ENCODE results near the gene THSD4. TPM values are rescaled to one million over a fixed set of nuclear protein-coding genes. Genes with fewer than 3 reads are reported as not detected.

Gene THSD4
- total RNA-seq, 2 experiments from 2014 or later: not detected

DNA sequence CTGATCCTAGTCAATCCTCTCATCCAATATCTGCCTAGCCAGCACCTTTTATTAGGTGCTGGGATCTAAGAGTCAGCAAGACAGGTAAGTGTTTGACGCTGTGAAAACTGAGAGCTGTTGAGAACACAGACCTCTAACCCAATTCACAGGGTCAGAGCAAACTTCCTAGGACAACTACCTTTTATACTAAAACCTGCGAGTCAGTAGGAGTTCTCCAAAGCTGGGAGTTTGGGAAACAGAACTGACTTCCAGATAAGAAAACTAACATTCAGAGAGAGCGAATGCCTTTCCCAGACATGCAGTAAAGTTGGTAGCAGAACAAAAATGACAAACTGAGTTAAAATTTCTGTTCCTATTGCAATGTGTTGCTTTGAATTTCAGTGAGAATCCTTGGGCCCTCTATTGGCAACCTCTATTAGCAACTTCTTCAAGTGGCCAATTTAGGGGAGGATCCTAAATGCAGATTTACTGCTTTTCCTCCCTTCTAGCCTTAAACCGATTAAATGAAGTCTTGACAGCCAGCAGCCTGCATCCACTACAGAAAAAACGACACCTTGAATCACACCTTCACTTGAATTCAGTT is 706.4 kb downstream of the THSD4 start:
- no peaks in the 10 kb centered on the region for H3K27me3 Mint-ChIP-seq
- no peak overlapping the region for H3K27ac Mint-ChIP-seq
- peaks cover 43% of the 10 kb centered on the region for H3K36me3 Mint-ChIP-seq (ENCODE audit: low read depth)
- DNase-seq: no peak
- CTCF ChIA-PET: no interaction called here
- POLR2A ChIA-PET: no interaction called here
- peaks cover 41% of the 10 kb centered on the region for H3K9me3 Mint-ChIP-seq
- TF ChIP-seq, protein P1, sequence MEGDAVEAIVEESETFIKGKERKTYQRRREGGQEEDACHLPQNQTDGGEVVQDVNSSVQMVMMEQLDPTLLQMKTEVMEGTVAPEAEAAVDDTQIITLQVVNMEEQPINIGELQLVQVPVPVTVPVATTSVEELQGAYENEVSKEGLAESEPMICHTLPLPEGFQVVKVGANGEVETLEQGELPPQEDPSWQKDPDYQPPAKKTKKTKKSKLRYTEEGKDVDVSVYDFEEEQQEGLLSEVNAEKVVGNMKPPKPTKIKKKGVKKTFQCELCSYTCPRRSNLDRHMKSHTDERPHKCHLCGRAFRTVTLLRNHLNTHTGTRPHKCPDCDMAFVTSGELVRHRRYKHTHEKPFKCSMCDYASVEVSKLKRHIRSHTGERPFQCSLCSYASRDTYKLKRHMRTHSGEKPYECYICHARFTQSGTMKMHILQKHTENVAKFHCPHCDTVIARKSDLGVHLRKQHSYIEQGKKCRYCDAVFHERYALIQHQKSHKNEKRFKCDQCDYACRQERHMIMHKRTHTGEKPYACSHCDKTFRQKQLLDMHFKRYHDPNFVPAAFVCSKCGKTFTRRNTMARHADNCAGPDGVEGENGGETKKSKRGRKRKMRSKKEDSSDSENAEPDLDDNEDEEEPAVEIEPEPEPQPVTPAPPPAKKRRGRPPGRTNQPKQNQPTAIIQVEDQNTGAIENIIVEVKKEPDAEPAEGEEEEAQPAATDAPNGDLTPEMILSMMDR (IDR thresholded peaks at IDR 0.05): no peak
- no peaks in the 10 kb centered on the region for H3K4me1 Mint-ChIP-seq (ENCODE audit: low read depth)
- no peak for ATAC-seq
- intact Hi-C loops (cut with micrococcal nuclease): no loop called here
- H3K4me3 Mint-ChIP-seq: no peak overlapping the region

DNA sequence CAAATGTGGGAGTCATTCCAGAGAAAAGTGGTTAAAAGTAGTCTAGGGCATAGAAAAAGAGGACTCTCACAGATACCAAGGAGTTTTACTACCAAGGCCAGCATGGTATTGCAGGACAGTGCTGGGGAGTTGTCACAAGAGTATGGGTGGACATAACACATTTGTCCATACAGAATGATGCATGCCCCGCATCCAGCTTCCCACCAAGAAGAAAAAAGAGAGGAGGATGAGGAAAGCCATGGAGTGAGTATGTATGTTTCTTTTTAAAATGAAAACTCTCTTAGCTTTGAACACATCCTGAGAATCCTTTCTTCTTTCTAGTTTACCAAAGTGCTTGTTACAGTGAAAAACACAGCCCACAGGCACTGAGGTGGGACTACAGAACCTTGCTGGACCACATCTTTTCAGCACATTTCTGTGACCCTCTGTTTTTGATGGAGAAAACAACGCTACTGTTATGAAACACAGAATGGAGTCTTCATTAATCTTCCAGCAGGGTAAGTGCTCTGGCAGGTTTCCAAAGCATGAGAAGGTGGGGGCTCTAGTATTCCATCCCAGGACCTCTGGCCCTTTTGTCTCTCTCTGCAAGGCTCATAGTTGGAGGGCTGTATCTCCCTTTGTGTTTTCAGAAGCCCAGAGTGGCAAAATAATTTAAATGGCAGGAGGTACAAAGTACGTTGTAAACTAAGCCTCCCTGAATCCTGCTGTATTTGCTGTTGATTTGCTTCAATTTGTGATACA is 707.8 kb downstream of the THSD4 start:
- H3K9me3 Mint-ChIP-seq: peaks cover 38% of the 10 kb centered on the region

DNA sequence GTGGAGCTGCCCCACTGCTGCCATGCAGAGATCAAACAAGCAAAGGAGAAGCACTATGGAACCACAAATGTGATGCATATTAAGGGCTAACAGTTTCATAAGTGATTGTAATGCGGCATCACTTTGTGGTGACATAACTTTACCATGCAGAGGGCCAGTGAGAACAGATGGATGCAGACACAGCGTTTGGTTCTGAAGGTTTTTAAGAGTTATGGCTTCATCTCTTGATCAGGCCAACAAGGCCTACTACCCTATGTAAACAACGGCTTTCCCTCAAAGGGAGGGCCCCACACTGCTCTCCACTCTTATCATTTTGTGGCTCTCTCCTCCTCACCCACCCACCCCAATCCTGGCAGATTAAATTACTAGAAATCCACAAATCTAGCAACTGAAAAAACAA is 708.5 kb downstream of the THSD4 start:
- intact Hi-C loops (cut with micrococcal nuclease): no loop called here
- peaks cover 35% of the 10 kb centered on the region for H3K9me3 Mint-ChIP-seq
- H3K27ac Mint-ChIP-seq: no peak overlapping the region
- ChIA-PET POLR2A (no interaction called here), CTCF (no interaction called here)
- peaks cover 64% of the 10 kb centered on the region for H3K36me3 Mint-ChIP-seq (ENCODE audit: low read depth)
- H3K27me3 Mint-ChIP-seq: no peaks in the 10 kb centered on the region
- ATAC-seq (no peak), DNase-seq (no peak)
- TF ChIP-seq, protein P1 (IDR thresholded peaks at IDR 0.05): no peak
- no peak overlapping the region for H3K4me3 Mint-ChIP-seq
- no peaks in the 10 kb centered on the region for H3K4me1 Mint-ChIP-seq (ENCODE audit: low read depth)

More for the DNA sequence above, 707.8 kb downstream of the THSD4 start:
- H3K27ac Mint-ChIP-seq: no peak overlapping the region
- no peaks in the 10 kb centered on the region for H3K27me3 Mint-ChIP-seq
- no peak overlapping the region for H3K4me3 Mint-ChIP-seq
- intact Hi-C loops (cut with micrococcal nuclease): no loop called here
- CTCF ChIA-PET: no interaction called here
- DNase-seq: no peak
- POLR2A ChIA-PET: no interaction called here
- H3K4me1 Mint-ChIP-seq (ENCODE audit: low read depth): no peaks in the 10 kb centered on the region
- TF ChIP-seq, protein P1 (IDR thresholded peaks at IDR 0.05): no peak
- H3K36me3 Mint-ChIP-seq (ENCODE audit: low read depth): peaks cover 57% of the 10 kb centered on the region
- ATAC-seq: no peak

DNA sequence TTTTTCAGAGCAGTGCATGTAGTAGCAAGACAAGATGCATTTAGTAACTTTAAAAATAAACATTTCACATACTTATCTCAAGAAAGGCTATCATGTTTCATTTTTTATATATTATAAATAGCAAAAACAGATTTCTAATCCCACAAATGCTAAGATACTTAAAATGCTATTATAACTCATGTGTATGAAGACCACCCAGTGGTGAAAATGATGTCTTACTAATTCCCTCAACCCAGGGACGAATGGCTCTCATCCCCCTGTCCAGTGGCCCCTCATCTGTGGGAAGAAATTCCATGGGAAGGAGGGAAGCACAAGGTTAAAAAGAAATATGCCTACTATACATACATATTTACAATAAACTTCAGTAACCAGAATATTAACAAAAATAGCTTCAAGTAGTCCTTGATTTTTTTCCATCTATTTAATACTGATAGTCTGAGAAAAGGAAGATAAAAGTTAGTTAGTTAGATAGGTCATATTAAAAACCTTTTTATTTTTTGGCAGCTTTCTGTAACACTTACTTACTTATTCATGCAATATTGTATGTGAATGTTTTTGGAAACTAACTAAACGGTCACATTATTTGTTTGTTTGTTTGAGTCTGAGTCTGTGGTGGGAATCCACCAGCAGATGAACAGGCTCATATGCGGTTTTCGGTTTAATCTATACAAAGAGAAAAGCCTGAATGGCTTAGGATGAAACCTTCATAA is 709.9 kb downstream of the THSD4 start:
- Mint-ChIP-seq H3K36me3 (ENCODE audit: low read depth) (peaks cover 74% of the 10 kb centered on the region), H3K4me1 (ENCODE audit: low read depth) (no peaks in the 10 kb centered on the region), H3K27ac (no peak overlapping the region), H3K4me3 (no peak overlapping the region), H3K27me3 (no peaks in the 10 kb centered on the region), H3K9me3 (peaks cover 31% of the 10 kb centered on the region)
- ChIA-PET CTCF (no interaction called here), POLR2A (no interaction called here)
- intact Hi-C loops (cut with micrococcal nuclease): no loop called here
- ATAC-seq: no peak
- no peak for DNase-seq
- TF ChIP-seq, protein P1 (IDR thresholded peaks at IDR 0.05): no peak

DNA sequence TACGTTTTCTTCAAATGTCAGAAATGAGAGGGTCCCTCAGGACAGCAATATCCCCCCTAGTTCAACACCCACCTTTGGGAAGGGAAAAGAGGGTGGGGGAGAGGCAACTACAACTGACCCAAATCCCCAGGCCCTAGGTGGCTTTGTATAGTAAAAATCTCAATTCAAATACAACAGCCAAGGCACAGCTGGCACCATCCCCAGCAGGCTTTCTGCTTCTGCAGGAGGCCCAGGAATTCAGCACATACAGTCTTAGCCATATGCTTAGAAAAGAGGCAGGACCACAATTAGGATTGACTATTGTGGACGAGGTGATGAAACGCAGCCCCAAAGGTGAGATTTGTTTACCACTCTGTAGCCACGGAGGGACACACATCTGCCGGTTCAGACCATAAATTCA is 710.9 kb downstream of the THSD4 start:
- H3K9me3 Mint-ChIP-seq: peaks cover 25% of the 10 kb centered on the region
- intact Hi-C loops (cut with micrococcal nuclease): no loop called here
- DNase-seq (no peak), ATAC-seq (no peak)
- POLR2A ChIA-PET: no interaction called here
- CTCF ChIA-PET: no interaction called here
- peaks cover 75% of the 10 kb centered on the region for H3K36me3 Mint-ChIP-seq (ENCODE audit: low read depth)
- H3K4me1 Mint-ChIP-seq (ENCODE audit: low read depth): no peaks in the 10 kb centered on the region
- H3K27me3 Mint-ChIP-seq: no peaks in the 10 kb centered on the region
- no peak overlapping the region for H3K27ac Mint-ChIP-seq
- TF ChIP-seq, protein P1 (IDR thresholded peaks at IDR 0.05): no peak
- H3K4me3 Mint-ChIP-seq: no peak overlapping the region

Measured in activated CD8-positive, alpha-beta T cell treated with anti-CD3 and anti-CD28 coated beads for 36 hours (primary cell).